Measurements from ENCODE around the gene NXPH3.
"Not testable (repeated sequence)": the region's sequence is repeated elsewhere in the genome, so short reads cannot be mapped to it uniquely, and the experiment has no call there.

Gene NXPH3

DNA sequence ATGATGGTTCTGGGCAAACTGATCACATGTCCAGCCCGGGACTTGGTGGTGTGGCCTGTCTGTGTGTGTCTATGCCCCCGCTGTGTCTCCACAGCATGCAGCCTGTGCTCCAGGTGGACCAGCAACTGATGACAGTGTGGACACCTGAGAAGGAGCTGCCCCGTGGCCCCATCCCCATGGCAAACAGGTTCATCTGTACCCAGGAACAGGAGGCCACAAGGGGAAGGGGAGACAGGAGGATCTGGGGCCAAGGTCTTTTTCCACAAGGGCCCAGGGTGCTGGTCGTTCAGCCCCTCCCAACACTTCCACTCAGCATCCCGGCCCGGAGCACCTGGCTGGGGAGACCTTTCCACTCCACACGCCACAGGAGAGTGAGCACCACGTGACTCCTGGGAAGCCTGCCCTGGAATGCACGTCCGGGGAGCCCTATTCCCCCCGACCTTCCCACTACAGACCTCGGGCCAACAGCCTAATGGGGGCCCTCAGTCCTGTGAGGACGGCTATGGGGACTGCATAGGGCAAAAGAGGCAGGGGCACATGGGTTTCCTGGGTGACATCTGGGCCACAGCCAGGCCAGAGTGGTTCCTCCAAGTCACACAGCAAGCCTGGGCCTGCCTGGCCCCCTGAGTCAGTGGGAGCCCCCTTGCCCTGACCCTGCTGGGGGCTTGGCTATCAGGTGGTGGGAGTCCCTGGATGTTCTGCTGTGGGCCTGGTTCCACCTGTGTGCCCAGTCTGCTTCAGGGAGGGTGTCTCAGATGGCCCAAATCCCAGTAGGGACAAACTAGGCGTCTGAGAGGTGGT lies 20.8 kb upstream of the NXPH3 start:
- DNase-seq (ENCODE audit: low spot score) (peak; percentile 4), FAIRE-seq (no peak)

DNA sequence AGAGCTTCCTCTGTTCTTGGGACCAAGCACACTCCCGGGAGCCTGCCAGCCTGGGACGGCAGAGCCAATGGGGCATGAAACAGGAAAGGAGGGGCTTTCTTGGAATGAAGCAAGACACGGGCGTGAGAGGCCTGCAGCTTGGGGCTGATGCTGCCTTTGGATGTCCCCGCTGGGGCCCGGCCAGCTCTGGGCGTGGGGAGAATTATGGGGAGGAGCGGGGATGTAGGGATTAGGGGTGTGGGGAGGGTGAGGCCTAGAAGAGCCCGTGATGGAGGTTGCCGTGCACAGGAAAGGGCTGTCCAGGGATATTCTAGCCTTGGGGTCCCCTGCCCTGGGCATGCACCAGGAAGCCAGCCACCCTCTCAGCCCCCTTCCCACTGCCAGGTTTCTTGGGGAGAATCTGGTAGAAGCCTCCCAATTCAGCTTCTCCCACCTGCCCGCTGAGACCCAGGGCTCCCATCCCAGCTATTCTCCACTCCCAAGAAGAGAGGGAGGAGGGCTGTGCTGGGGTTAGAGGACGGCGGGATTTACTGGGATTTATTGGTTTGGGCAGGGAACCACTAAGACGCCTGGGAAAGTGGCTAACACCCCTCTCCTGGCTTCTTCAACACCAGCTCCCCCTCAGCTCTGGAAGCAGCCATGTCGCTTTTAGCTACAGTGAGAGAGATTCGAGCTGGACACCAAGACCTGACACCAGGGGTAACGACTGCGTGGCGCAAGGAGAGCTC lies 20.0 kb upstream of the NXPH3 start:
- FAIRE-seq = no peak
- no peak for DNase-seq (ENCODE audit: low spot score)

DNA sequence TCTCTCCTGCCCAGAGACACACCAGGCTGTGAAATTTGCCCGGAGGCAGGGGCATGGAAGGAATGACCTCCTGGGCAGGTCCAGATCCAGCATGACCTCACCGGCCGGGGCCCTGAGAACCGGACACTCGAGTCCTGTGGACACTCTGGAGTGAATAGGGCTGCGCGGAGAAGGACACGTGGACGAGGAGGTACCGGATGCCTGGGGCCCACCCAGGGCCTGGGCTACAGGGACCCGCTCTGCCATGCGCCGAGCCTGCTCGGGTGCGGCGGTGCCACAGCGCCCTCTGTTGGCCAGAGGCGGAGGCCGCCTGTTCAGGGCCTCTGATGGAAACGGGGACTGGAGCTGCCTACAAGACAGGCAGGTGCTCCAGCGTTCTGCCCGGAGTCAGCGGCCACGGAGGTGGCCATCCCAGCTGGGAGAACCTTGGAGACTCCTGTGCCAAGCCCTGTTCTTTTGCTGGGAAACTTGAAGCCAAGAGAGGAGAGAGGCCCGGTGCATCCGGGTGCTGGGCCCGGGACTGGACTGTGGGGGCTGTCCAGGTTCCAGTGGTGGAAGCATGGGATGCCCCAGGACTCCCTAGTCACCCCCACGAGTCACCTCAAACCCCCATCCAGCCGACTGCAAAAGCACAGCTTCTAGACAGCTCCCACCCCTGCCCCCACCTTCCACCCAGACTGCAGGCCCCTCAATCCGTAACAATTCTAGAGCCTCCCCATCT lies 19.3 kb upstream of the NXPH3 start:
- peak; percentile 92 for DNase-seq (ENCODE audit: low spot score)
- peak; percentile 20 for FAIRE-seq

DNA sequence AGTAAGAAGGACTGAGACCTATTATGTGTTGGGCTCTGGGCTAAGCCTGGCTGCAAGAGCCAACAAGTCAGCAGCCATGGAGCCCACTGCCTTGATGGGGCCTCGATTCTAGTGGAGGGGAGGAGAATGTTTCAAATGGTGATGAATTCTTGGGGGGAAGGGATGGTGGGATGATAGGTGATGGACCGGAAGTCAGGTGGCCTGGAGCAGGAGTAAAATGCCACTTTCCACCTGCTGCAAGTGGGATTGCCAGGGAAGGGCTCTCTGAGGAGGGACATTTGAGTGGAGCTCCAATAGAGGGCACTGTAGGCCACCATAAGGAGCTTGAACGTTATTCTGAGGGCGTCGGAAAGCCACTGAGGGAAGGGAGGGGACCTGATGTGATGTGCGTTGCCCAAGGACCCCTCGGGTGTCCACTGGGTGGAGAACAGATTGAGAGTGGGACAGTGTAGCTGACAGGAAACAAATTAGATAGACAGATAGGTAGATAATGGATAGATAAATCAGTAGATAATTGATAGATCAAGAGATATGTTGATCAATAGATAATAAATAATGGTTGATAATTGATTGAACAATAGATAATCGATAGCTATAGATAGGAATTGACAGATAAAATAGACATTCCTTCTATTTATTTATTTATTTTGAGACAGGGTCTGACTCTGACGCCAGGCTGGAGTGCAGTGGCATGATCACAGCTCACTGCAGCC lies 18.2 kb upstream of the NXPH3 start:
- DNase-seq (ENCODE audit: low spot score) (peak; percentile 73), FAIRE-seq (peak; percentile 35)

DNA sequence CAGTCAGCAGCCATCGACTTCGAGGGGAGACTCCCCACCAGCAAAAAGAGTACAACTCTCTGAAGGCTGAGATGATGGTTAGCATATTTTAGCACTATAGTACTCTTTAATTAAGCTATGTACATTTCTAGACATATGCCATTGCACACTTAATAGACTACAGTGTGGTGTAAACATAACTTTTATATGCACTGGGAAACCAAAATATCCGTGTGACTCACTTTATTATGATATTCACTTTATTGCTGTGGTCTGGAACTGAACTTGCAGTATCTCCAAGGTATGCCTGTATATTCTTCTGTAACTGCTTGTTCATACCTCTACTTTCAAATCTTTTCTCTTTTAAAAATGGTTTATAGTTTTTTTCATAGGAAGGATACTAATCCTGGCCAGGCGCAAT lies 11.0 kb upstream of the NXPH3 start:
- FAIRE-seq = no peak
- DNase-seq (ENCODE audit: low spot score) = no peak

DNA sequence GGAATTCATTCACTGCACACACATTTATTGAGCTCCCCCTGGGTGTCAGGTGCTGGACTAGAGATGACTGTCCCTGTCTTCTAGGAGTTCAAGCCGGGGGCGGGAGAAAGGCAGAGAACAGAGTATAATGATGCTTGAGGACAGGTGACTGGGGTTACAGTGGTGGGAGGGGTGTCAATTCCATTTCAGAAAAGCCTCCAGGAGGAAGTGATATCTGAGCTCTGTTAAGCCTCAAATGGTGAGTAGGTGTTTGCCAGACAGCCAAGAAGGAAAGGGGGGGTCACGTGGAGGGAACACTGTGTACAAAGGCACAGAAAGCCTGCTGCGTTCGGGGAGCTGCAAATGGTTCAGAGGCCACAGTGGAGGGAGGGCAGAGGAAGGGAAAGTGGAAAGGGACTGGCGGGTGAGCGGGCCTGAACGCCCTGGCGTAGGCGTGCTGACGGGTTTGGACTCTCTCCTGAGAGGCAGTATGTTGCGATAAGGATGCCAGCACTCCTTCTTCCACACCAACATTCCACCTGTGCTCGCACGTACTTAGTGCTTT lies 9.7 kb upstream of the NXPH3 start:
- DNase-seq (ENCODE audit: low spot score) (no peak), FAIRE-seq (no peak)

DNA sequence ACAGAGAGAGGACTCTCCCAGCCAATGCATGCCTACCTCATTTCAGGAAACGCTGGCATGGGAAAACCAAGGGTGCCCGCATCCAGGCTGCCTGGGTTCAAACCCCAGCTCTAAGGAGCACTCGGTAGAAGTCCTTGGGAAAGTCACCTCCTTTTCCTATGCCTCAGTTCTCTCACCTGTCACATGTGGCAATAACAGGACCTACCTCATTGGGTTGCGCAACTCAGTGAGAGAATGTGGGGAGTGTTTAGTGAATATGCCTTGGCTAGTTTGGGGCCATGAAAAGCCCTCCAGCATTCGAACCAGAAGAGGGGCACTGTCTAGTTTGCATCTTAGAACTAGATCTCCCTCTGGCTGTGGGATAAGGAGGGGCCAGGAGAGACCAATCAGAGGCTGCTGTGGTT lies 9.0 kb upstream of the NXPH3 start:
- peak; percentile 23 for FAIRE-seq
- no peak for DNase-seq (ENCODE audit: low spot score)

DNA sequence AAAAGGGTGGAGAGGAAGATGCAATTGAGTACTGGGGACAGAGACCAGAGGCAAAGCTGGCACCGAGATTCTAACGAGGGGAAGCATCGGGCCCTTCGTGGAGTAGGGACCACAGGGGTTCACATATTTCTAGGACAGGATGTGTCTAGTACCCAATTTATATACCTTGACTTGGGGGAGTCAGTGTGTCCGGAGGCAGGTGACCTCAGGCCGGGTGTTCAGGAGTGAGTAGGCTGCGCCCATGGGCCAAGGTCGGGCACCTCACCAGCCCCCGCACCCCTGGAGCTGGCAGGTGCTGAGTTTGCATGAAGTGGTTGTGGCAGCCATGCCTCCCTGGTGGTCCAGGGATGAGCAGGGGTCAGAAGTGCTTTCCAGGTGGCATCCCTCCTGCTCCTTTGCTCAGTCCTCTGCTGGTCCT lies 8.6 kb upstream of the NXPH3 start:
- FAIRE-seq = no peak
- no peak for DNase-seq (ENCODE audit: low spot score)

DNA sequence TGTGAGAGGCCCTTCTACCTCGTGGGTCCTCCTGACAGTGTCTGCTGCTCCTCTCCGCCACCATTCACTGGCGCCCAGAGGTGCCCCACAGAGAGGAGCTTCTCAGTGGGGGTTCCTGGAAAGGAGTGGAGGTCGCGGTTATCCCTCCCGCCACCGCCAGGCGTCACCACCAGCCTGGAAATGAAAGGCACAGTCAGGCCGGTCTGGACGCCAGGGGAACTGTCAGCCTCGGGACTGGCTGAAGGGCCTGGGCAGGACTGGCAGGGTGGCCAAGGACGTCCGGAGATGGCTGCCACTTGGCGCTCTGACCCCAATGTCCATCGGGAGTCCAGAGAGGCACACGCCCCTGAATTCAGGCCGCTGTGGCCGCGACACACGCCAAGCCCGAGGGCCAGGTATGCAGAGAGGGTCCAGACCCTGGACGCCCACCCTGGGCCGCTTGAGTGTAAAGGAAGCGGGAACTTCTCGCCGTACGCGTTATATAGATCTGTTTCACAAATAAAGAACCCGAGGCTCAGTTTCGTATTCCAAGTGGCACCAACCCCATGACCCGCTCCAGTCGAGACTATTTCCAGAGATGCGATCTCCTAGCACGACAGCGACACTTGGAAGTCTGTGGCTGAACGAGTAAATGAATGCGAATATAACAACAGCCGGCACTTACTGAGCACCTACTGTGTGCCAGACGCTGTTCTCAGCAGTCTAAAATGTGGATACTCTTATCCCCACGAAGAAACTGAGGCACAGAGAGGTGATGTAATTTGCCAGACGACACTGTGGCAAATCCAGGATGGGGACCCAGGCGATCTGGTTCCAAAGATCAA lies 7.6 kb upstream of the NXPH3 start:
- DNase-seq (ENCODE audit: low spot score) (peak; percentile 82), FAIRE-seq (peak; percentile 68)

DNA sequence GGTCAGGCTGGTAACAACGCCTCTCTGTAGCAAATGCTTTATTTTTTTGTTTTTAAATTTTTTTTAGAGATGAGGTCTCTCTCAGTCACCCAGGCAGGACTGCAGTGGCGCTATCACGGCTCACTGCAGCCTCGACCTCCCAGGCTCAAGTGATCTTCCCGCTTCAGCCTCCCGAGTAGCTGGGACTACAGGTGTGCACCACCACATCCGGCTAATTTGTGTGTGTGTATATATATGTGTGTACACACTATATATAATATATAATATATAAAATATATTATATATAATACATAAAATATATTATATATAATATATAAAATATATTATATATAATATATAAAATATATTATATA lies 7.0 kb upstream of the NXPH3 start:
- not testable (repeated sequence) for FAIRE-seq

DNA sequence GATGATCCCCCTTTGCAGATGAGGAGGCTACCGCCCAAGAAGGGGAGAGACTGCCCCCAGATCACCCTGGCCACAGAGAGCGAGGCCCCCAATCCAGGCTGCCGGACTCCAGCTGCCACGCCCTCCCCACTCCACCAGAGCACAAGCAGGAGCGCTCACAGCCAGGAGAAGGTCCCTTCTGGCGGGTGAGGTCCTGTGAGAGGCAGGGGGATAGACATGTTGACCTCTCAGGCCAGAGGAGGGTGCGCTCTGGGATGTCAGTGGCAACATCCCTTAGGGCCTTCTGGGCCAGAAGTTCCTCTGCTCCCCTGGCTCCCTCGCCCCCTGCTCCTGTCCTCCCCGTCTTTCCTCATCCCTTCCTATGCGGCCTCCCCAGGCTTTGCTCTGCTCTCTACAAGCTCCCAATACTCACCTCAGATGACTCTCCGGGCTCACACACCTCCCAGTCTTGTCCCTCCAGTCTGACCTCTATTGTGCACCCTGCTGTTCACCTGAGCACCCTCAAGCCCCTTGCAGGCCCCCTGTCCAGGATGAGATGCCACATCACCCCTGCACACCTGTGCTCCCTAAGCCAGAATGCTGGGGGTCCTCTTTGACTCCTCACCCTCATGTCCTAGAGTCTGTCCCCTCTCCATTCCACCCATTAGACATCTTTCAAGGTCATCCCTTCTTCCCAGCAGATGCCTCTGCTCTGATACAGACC lies 5.0 kb upstream of the NXPH3 start:
- FAIRE-seq = no peak
- DNase-seq (ENCODE audit: low spot score) = no peak

More for the DNA sequence above, 7.0 kb upstream of the NXPH3 start:
- not testable (repeated sequence) for DNase-seq (ENCODE audit: low spot score)

DNA sequence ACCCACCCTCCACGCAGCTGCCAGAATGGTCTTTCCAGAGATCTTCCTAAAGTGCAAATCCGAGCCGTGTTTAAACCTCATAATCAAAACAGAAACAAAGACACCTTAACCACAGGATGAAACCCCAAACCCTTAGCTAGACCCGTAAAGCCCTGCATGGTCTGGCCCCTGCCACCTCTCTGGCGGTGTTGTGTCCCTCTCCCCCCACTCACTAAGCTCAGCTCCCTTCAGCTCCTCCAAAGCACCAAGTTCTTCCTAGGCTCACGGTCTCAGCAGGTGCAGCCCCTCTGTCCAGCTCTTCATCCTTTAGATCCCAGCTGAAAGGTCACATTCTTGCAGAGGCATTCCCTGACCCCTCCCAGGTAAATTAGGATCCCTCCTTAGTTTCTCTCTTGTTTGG lies 4.4 kb upstream of the NXPH3 start:
- FAIRE-seq = no peak
- DNase-seq (ENCODE audit: low spot score) = no peak

DNA sequence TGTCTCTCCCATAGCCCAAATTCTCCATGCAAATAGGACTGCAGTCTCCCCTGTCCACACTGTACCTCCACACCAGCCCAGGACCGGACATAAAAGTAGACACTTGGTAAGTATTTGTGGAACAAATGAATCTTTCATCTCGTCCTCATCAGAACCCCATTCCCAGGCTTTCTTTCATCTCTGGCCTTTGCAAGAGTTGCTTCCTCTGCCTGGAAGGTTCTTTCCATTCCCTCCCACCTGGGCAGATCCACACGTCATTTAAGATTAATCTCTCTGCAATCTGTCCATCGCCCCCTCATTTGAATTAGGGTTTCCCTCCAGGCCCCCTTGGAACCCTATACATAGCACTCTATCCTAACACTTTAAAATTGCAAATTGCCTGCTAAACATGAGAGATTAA lies 3.9 kb upstream of the NXPH3 start:
- FAIRE-seq (no peak), DNase-seq (ENCODE audit: low spot score) (no peak)

DNA sequence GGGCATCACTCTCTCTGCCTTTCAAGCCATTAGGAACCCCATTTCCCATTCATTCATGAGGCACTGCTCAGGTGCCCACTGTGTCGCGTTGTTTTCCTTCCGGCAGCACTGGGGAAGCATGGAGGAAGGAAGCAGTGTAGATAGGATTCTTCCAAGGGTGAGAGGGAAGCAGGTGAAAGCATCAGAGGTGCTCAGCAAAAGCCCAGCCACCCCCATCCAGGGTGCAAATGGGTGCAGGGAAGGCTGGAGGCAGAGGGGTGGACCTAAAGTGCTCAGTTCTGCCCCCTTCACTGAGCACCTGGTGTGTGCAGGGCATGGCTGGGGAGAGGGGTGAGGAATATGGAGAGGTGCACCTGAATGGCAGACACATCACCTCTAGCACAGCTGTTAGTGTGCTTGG lies 3.4 kb upstream of the NXPH3 start:
- no peak for FAIRE-seq
- DNase-seq (ENCODE audit: low spot score) = no peak

DNA sequence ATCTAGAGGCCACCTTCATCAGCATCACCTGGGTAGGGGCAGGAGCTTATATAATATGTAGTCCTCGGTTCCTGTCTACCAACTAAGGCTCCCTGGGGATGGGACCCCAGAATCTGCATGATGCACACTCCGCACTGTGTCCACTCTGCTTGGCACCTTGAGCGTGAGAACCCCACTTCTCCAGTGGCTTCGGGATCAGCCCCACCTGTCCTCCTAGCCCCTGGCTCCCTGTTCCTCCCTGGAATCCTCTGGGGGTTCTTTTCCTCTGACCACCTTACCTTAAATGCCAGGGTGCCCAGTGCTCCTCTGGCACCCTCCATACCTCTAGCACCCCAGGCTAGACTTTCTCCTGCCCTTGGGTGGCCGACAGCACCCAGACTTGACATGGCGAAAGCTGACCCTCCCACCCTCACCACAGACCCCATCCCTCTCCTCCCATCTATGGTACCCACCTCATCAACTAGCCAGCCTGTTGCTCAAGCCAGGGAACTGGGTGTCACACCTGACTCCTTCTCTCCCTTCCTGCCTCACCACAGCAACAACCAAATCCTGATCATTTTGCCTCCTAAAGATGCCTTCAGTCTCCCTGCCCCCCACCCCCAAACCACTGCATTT lies 2.8 kb upstream of the NXPH3 start:
- FAIRE-seq (no peak), DNase-seq (ENCODE audit: low spot score) (no peak)

DNA sequence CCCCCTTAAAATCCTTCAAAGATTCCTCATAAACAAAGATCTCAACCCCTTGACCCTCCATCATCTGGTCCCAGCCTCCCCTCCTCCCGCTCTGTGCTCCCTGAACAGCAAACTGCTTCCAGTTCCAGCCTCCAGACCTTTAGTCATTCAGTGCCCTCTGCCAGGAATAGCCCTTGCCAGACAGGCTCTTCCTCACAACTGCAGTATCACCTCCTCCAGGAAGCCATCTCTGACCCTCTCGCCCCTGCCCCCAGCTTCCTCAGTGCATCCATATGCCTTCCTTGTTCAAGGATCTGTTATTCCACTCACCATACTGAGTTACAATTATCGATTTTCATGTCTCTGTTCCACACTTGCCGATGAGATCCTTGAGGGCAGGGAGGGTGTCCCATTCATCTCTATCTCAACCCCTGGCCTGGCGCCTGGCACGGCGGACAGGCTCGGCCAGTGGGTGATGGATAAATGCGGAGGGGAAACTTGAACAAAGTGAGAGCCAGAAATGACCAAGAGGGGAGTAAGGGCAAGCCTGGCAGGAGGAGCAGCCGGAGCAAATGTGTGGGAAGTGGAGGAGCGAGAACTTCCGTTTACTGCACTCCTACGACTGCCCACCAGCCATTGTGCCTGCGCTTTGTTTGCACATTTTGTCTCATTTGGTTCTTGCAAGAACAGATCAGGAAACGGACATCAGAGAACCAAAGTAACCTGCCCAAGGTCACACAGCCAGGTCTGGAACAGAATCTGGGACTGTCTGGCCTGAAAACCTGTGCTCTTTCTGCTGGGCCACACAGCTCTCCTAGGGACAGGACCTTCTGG lies 2.0 kb upstream of the NXPH3 start:
- FAIRE-seq (no peak), DNase-seq (ENCODE audit: low spot score) (no peak)

DNA sequence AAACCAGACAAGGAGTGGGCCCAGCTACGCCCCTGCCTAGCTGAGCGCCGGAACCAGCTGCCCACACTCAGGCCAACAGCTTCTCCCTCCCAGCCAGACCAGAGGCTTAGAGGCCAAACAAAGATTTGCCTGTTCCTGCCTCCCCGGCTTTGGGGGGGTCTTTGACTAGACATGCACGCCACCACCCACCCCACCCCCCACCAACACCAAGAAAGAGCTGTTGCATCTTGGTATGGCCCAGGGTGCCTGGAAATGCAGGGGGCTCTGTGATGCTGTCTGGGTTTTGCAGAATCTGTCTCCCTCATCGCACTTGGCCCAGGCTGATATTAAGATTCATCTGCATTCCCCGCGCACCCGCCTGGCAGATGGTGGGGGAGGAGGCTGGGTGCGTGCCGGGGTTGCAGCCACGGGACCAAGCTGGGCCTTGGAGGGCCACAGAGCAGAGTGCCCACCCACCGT lies 1.3 kb upstream of the NXPH3 start:
- FAIRE-seq = no peak
- no peak for DNase-seq (ENCODE audit: low spot score)

DNA sequence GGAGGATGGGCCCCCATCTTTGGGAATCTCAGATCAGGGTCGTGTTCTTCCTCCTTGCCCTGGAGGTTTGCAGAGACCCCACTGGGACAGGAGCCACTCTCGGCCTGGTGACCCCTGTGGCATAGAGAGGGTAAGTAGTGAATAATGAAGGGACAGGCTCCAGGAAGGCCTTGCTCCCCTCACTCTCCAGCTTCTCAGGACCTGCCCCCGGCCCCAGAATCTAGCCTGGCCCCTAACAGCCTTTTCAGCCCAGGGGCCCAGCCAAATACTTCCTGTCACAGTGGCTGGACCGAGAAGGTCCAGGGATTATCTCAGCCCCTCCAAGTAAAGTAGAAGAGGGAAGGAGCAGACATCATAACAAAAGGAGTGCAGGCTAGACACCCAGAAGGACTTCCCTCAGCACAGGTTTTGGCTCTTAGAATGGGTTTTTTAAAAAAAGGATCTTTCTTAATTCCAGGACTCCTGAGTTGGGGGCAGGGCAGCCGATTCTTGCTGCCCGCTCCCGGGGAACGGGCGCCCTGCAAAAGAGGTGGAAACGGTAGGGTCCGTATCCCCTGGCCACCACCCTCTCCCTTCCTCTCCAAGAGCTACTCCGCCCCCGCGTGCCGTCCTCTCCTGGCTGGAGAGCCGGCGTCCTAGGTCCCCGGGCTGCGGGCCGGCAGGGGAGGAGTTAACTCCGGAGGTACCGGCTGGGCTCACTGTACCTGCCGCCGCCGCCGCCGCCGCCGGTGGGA lies 559 bp upstream of the NXPH3 start:
- DNase-seq (ENCODE audit: low spot score) = no peak
- FAIRE-seq = no peak

Measured in urothelium cell line (cell line).